ENCODE results near the gene PLP2.

GRCh38 chrX:49214996-49215526, 43.4 kb downstream of the PLP2 start:
- TF ChIP-seq CTCF (IDR thresholded peaks at IDR 0.05) (no peak), TCF7L2 (IDR thresholded peaks at IDR 0.05; ENCODE audit: low read depth, low read length) (no peak)

All from Panc1 (cell line).